SK-N-SH treated with all-trans-retinoic acid at 6 μM for 48 hours (cell line): Measurements from ENCODE around the gene ELOA.

Experiments used
- ATAC-seq: fragments of 200-7000 bp; cut with Tn5 transposase; 3 replicates; pipeline ENCODE4 v1.9.1; 2020; ENCODE audit warnings: mild to moderate bottlenecking, moderate library complexity
- ARNTL ChIP-seq: fragments of 450-650 bp; formaldehyde crosslinking; IDR thresholded peaks from 2 replicates; pipeline ENCODE4 v1.5.0; 2020; ENCODE audit warnings: low read depth, mild to moderate bottlenecking, moderate library complexity, borderline replicate concordance
- BACH2 ChIP-seq: fragments of 250-450 bp; sonication (Bioruptor Pico); IDR thresholded peaks from 2 replicates; pipeline ENCODE4 v1.9.0; 2021; ENCODE audit warnings: mild to moderate bottlenecking, borderline replicate concordance
- CREB5 ChIP-seq: fragments of 250-450 bp; sonication (Bioruptor Pico); IDR thresholded peaks from 2 replicates; pipeline ENCODE4 v1.5.1; 2020; ENCODE audit warnings: low read depth, mild to moderate bottlenecking, moderate library complexity
- CSDC2 ChIP-seq: fragments of 250-450 bp; sonication (Bioruptor Pico); IDR thresholded peaks from 2 replicates; pipeline ENCODE4 v1.5.0; 2020; ENCODE audit warnings: mild to moderate bottlenecking, moderate library complexity
- CSRNP3 ChIP-seq: fragments of 250-450 bp; sonication (Bioruptor Pico); IDR thresholded peaks from 2 replicates; pipeline ENCODE4 v1.5.1; 2021; ENCODE audit warnings: mild to moderate bottlenecking, moderate library complexity
- ESRRG ChIP-seq: fragments of 250-450 bp; sonication (Bioruptor Pico); IDR thresholded peaks from 2 replicates; pipeline ENCODE4 v1.6.1; 2021; ENCODE audit warnings: mild to moderate bottlenecking
- GLIS3 ChIP-seq: fragments of 250-450 bp; sonication (Bioruptor Pico); IDR thresholded peaks from 2 replicates; pipeline ENCODE4 v1.5.0; 2020; ENCODE audit warnings: mild to moderate bottlenecking, moderate library complexity
- ISL1 ChIP-seq: fragments of 250-450 bp; sonication (Bioruptor Pico); IDR thresholded peaks from 2 replicates; pipeline ENCODE4 v2.1.2; 2022; ENCODE audit warnings: mild to moderate bottlenecking, moderate library complexity
- OSR1 ChIP-seq: fragments of 250-450 bp; sonication (Bioruptor Pico); IDR thresholded peaks from 2 replicates; pipeline ENCODE4 v1.8.0; 2022; ENCODE audit warnings: moderate library complexity, mild to moderate bottlenecking, inconsistent platforms
- PATZ1 ChIP-seq: fragments of 250-450 bp; sonication (Bioruptor Pico); IDR thresholded peaks from 2 replicates; pipeline ENCODE4 v1.8.0; 2020; ENCODE audit warnings: mild to moderate bottlenecking, moderate library complexity, borderline replicate concordance
- POU6F1 ChIP-seq: fragments of 250-450 bp; sonication (Bioruptor Pico); IDR thresholded peaks from 2 replicates; pipeline ENCODE4 v1.8.0; 2021; ENCODE audit warnings: low read depth, mild to moderate bottlenecking, moderate library complexity, borderline replicate concordance
- PPARA ChIP-seq: fragments of 250-450 bp; sonication (Bioruptor Pico); IDR thresholded peaks from 2 replicates; pipeline ENCODE4 v1.5.0; 2020; ENCODE audit warnings: mild to moderate bottlenecking, borderline replicate concordance
- RARB ChIP-seq: fragments of 250-450 bp; sonication (Bioruptor Pico); IDR thresholded peaks from 2 replicates; pipeline ENCODE4 v1.8.0; 2021; ENCODE audit warnings: mild to moderate bottlenecking, moderate library complexity
- SNAI2 ChIP-seq: fragments of 250-450 bp; sonication (Bioruptor Pico); IDR thresholded peaks from 2 replicates; pipeline ENCODE4 v1.5.0; 2020; ENCODE audit warnings: mild to moderate bottlenecking, moderate library complexity
- TCF4 ChIP-seq: fragments of 250-450 bp; sonication (Bioruptor Pico); IDR thresholded peaks from 2 replicates; pipeline ENCODE4 v1.8.0; 2021; ENCODE audit warnings: mild to moderate bottlenecking, moderate library complexity, borderline replicate concordance
- TOX ChIP-seq: fragments of 250-450 bp; sonication (Bioruptor Pico); IDR thresholded peaks from 2 replicates; pipeline ENCODE4 v1.8.0; 2021; ENCODE audit warnings: mild to moderate bottlenecking, moderate library complexity, borderline replicate concordance
- TSHZ2 ChIP-seq: fragments of 250-450 bp; sonication (Bioruptor Pico); IDR thresholded peaks from 2 replicates; pipeline ENCODE4 v1.5.0; 2020; ENCODE audit warnings: mild to moderate bottlenecking, moderate library complexity
- ZC3H10 ChIP-seq: fragments of 250-450 bp; sonication (Bioruptor Pico); IDR thresholded peaks from 2 replicates; pipeline ENCODE4 v1.5.1; 2021; ENCODE audit warnings: mild to moderate bottlenecking, moderate library complexity
- ZFP3 ChIP-seq: fragments of 250-450 bp; sonication (Bioruptor Pico); IDR thresholded peaks from 2 replicates; pipeline ENCODE4 v1.5.0; 2020; ENCODE audit warnings: mild to moderate bottlenecking, moderate library complexity
- ZFP30 ChIP-seq: fragments of 450-650 bp; formaldehyde crosslinking; IDR thresholded peaks from 2 replicates; pipeline ENCODE4 v1.5.0; 2022; ENCODE audit warnings: mild to moderate bottlenecking, moderate library complexity
- ZNF565 ChIP-seq: fragments of 450-650 bp; formaldehyde crosslinking; conservative IDR thresholded peaks from 2 replicates; pipeline ENCODE4 v1.5.0; 2020; ENCODE audit warnings: low read depth, mild to moderate bottlenecking, moderate library complexity
- ZNF70 ChIP-seq: fragments of 450-650 bp; formaldehyde crosslinking; IDR thresholded peaks from 2 replicates; pipeline ENCODE4 v1.5.0; 2020; ENCODE audit warnings: mild to moderate bottlenecking, moderate library complexity
- ZNF8 ChIP-seq: fragments of 450-650 bp; formaldehyde crosslinking; IDR thresholded peaks from 2 replicates; pipeline ENCODE4 v1.5.0; 2020; ENCODE audit warnings: mild to moderate bottlenecking, moderate library complexity

ELOA gene

GRCh38 chr1:23722652-23723051, 20.6 kb upstream of the ELOA start:
- no peak for ATAC-seq
- TF ChIP-seq BACH2 (no peak), TSHZ2 (CRISPR knock-in tag) (no peak), OSR1 (CRISPR knock-in tag) (no peak), ESRRG (no peak), RARB (CRISPR knock-in tag) (no peak), CREB5 (CRISPR knock-in tag) (no peak), ARNTL (no peak), SNAI2 (CRISPR knock-in tag) (no peak), TOX (CRISPR knock-in tag) (no peak), ISL1 (CRISPR knock-in tag) (no peak), ZFP30 (CRISPR knock-in tag) (no peak), ZNF70 (CRISPR knock-in tag) (no peak), ZNF565 (CRISPR knock-in tag) (no peak), ZC3H10 (no peak), GLIS3 (CRISPR knock-in tag) (no peak), TCF4 (CRISPR knock-in tag) (no peak), ZNF8 (CRISPR knock-in tag) (no peak), PPARA (CRISPR knock-in tag) (no peak)

- no peak for TF ChIP-seq ZNF565 (CRISPR knock-in tag)
- no peak for TF ChIP-seq PATZ1
- TF ChIP-seq GLIS3 (CRISPR knock-in tag), result no peak
- TF ChIP-seq BACH2, result no peak
- no peak for TF ChIP-seq ESRRG
- TF ChIP-seq ARNTL, result no peak
- TF ChIP-seq ZFP30 (CRISPR knock-in tag), result no peak
- TF ChIP-seq ISL1 (CRISPR knock-in tag), result no peak
- TF ChIP-seq CREB5 (CRISPR knock-in tag), result no peak
- no peak for TF ChIP-seq CSDC2 (CRISPR knock-in tag)
- no peak for TF ChIP-seq POU6F1 (CRISPR knock-in tag)
- no peak for TF ChIP-seq RARB (CRISPR knock-in tag)
- TF ChIP-seq TSHZ2 (CRISPR knock-in tag), result no peak
- no peak for TF ChIP-seq TOX (CRISPR knock-in tag)
- TF ChIP-seq TCF4 (CRISPR knock-in tag), result no peak
- no peak for TF ChIP-seq ZC3H10
- no peak for TF ChIP-seq ZFP3
- no peak for TF ChIP-seq CSRNP3 (CRISPR knock-in tag)
- no peak for TF ChIP-seq ZNF8 (CRISPR knock-in tag)
- TF ChIP-seq, all 23 proteins: peak for 0
- no peak for ATAC-seq
Measured at GRCh38 chr1:23726686-23727085, 16.6 kb upstream of the ELOA start.
